ENCODE data around the gene SCFD2.
A peak's percentile ranks its signal among the peaks of the same experiment; 100 is the strongest.

GRCh38 chr4:53365486-53366300 is at the start of gene SCFD2:
- TF ChIP-seq CTCF (IDR thresholded peaks at IDR 0.05) (no peak), SIN3A (IDR thresholded peaks at IDR 0.05; ENCODE audit: borderline replicate concordance, insufficient read depth, low read depth, low read length) (peak; percentile 98)
